Anterior cingulate cortex (tissue), 58 donors: ENCODE data around the gene MYLK.

ENCODE experiments used
- DNase-seq, 58 donors: peaks; one replicate each; lab custom pipeline; 2025; lab: John Stamatoyannopoulos, UW

Gene MYLK

GRCh38 chr3:123877466-123877865, 6.7 kb downstream of the MYLK start:
- no peak for DNase-seq

- no peak for DNase-seq
Observed at GRCh38 chr3:123876858-123877257, 7.3 kb downstream of the MYLK start.

GRCh38 chr3:123872621-123873020, 11.5 kb downstream of the MYLK start:
- no peak for DNase-seq

- DNase-seq, result no peak
Observed at GRCh38 chr3:123871946-123872345, 12.2 kb downstream of the MYLK start.

GRCh38 chr3:123870033-123870432, 14.1 kb downstream of the MYLK start:
- no peak for DNase-seq

- DNase-seq, result no peak
Observed at GRCh38 chr3:123869165-123869564, 15.0 kb downstream of the MYLK start.

GRCh38 chr3:123864706-123865105, 19.4 kb downstream of the MYLK start:
- no peak for DNase-seq

GRCh38 chr3:123862152-123862551, 22.0 kb downstream of the MYLK start:
- DNase-seq, result no peak

- no peak for DNase-seq
Observed at GRCh38 chr3:123861081-123861836, 22.9 kb downstream of the MYLK start.

GRCh38 chr3:123859177-123859576, 25.0 kb downstream of the MYLK start:
- no peak for DNase-seq

- no peak for DNase-seq
Observed at GRCh38 chr3:123854905-123855304, 29.2 kb downstream of the MYLK start.

- no peak for DNase-seq
Observed at GRCh38 chr3:123853686-123854372, 30.3 kb downstream of the MYLK start.

GRCh38 chr3:123847209-123847608, 36.9 kb downstream of the MYLK start:
- no peak for DNase-seq

- DNase-seq, result no peak
Observed at GRCh38 chr3:123843668-123844067, 40.5 kb downstream of the MYLK start.

GRCh38 chr3:123842711-123843110, 41.4 kb downstream of the MYLK start:
- no peak for DNase-seq

GRCh38 chr3:123841476-123842238, 42.5 kb downstream of the MYLK start:
- no peak for DNase-seq

GRCh38 chr3:123840961-123841360, 43.2 kb downstream of the MYLK start:
- no peak for DNase-seq

- no peak for DNase-seq
Observed at GRCh38 chr3:123837858-123838257, 46.3 kb downstream of the MYLK start.

GRCh38 chr3:123834631-123835030, 49.5 kb downstream of the MYLK start:
- no peak for DNase-seq

- DNase-seq, result no peak
Observed at GRCh38 chr3:123833398-123833785, 50.7 kb downstream of the MYLK start.

GRCh38 chr3:123832692-123833397, 51.3 kb downstream of the MYLK start:
- no peak for DNase-seq
